Measurements from ENCODE around the gene PCAT7. TPM values are rescaled to one million over a fixed set of nuclear protein-coding genes. Genes with fewer than 3 reads are reported as not detected.
"Not testable (repeated sequence)": the region's sequence is repeated elsewhere in the genome, so short reads cannot be mapped to it uniquely, and the experiment has no call there.

PCAT7 gene
- polyA plus RNA-seq, 2 of the 4 experiments (the other 2 are of a cell fraction), result 2.1 to 2.8 TPM

GRCh38 chr9:94560237-94560636 is 5.4 kb downstream of the PCAT7 start (continued):
- TF ChIP-seq CHD4 (IDR thresholded peaks at IDR 0.05; ENCODE audit: borderline replicate concordance), result no peak
- no peak for TF ChIP-seq CBX8 (IDR thresholded peaks at IDR 0.05)

- Histone ChIP-seq H3K27ac (no peak overlapping the region), H3K9me3 (no peaks in the 10 kb centered on the region), H3K4me3 (no peak overlapping the region), H3K4me2 (no peak overlapping the region), H3K4me1 (no peaks in the 10 kb centered on the region)
- CTCF ChIA-PET, result interaction anchor here (0.8 to 2.5 kb wide), 3 partner anchors 9 to 10 kb away, joined by 3 to 11 read pairs (median 4); partner anchors contain the start of gene PCAT7
- POLR2A ChIA-PET, result no interaction called here
- TF ChIP-seq RARB (CRISPR knock-in tag; IDR thresholded peaks at IDR 0.05) (no peak), ATOH8 (CRISPR knock-in tag; IDR thresholded peaks at IDR 0.05; ENCODE audit: low read depth) (no peak), TFCP2L1 (CRISPR knock-in tag; IDR thresholded peaks at IDR 0.05) (no peak), NFE2L2 (conservative IDR thresholded peaks at IDR 0.05; ENCODE audit: low read length) (no peak), RNF2 (IDR thresholded peaks at IDR 0.05; ENCODE audit: borderline replicate concordance, low read depth) (no peak), CHD4 (IDR thresholded peaks at IDR 0.05; ENCODE audit: borderline replicate concordance) (no peak), NPAS2 (CRISPR knock-in tag; IDR thresholded peaks at IDR 0.05; ENCODE audit: borderline replicate concordance) (no peak), PBX3 (IDR thresholded peaks at IDR 0.05) (no peak), HOXB5 (CRISPR knock-in tag; IDR thresholded peaks at IDR 0.05) (no peak), HDAC2 (IDR thresholded peaks at IDR 0.05) (no peak), TP53 (CRISPR knock-in tag; IDR thresholded peaks at IDR 0.05) (no peak), MYC (IDR thresholded peaks at IDR 0.05; ENCODE audit: borderline replicate concordance, low read length) (no peak)
- TF ChIP-seq, protein P1, sequence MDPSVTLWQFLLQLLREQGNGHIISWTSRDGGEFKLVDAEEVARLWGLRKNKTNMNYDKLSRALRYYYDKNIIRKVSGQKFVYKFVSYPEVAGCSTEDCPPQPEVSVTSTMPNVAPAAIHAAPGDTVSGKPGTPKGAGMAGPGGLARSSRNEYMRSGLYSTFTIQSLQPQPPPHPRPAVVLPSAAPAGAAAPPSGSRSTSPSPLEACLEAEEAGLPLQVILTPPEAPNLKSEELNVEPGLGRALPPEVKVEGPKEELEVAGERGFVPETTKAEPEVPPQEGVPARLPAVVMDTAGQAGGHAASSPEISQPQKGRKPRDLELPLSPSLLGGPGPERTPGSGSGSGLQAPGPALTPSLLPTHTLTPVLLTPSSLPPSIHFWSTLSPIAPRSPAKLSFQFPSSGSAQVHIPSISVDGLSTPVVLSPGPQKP (IDR thresholded peaks at IDR 0.05; ENCODE audit: low read depth, low read length), result no peak
- WGBS (ENCODE audit: missing lambda C conversion rate), result 65% methylated on average over 2 of the region's 2 CpGs
- FAIRE-seq (no peak), ATAC-seq (no peak), DNase-seq (ENCODE audit: low read depth in 1 of 2, low spot score in 1 of 2) (no peak)
Measured at GRCh38 chr9:94563548-94563947, 8.7 kb downstream of the PCAT7 start.

- CTCF ChIA-PET, result interaction anchor here (0.6 to 2.5 kb wide), 3 partner anchors 9 to 32 kb away, joined by 3 to 11 read pairs (median 3); partner anchors contain the start of gene PCAT7
Measured at GRCh38 chr9:94564279-94564678, 9.4 kb downstream of the PCAT7 start.

DNA sequence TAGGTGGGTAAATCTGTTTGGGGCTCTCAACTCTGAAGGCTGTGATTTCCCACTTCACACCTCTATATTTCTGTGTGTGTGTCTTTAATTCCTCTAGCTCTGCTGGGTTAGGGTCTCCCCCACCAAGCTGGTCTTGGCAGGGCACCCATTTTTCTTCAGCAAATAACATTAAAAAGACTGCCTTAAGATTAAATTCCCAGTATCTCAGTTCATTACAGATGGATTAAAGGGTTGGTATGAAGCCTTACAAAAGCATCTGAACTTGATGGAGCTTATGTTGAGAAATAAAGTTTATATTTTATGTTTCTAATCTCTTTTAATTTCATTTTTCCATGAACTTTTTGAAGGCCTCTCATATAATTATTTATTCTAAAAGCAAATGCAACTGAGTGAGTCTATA is 11.7 kb downstream of the PCAT7 start:
- DNase-seq (ENCODE audit: low read depth in 1 of 2, low spot score in 1 of 2) (no peak), FAIRE-seq (no peak), ATAC-seq (no peak)
- POLR2A ChIA-PET, result no interaction called here
- H3K4me2 ChIP-seq, result no peak overlapping the region
- no peaks in the 10 kb centered on the region for H3K9me3 ChIP-seq
- H3K27ac ChIP-seq, result no peak overlapping the region
- no peaks in the 10 kb centered on the region for H3K4me1 ChIP-seq
- CTCF ChIA-PET, result interaction anchor here (1.4 kb wide), 2 partner anchors 12 to 16 kb away, joined by 3 to 4 read pairs; partner anchors contain the start of gene PCAT7
- H3K4me3 ChIP-seq, result no peak overlapping the region
- TF ChIP-seq ZNF302 (CRISPR knock-in tag; IDR thresholded peaks at IDR 0.05) (no peak), NR3C1 (IDR thresholded peaks at IDR 0.05) (no peak), HEYL (CRISPR knock-in tag; IDR thresholded peaks at IDR 0.05) (no peak), ZC3H11A (IDR thresholded peaks at IDR 0.05) (no peak), MAZ (IDR thresholded peaks at IDR 0.05; ENCODE audit: borderline replicate concordance, low read depth, low read length) (no peak), HES2 (IDR thresholded peaks at IDR 0.05) (no peak), CHD4 (IDR thresholded peaks at IDR 0.05; ENCODE audit: borderline replicate concordance) (no peak)
- TF ChIP-seq, protein P1 (IDR thresholded peaks at IDR 0.05; ENCODE audit: low read depth, low read length), result no peak
- TF ChIP-seq, protein P2, sequence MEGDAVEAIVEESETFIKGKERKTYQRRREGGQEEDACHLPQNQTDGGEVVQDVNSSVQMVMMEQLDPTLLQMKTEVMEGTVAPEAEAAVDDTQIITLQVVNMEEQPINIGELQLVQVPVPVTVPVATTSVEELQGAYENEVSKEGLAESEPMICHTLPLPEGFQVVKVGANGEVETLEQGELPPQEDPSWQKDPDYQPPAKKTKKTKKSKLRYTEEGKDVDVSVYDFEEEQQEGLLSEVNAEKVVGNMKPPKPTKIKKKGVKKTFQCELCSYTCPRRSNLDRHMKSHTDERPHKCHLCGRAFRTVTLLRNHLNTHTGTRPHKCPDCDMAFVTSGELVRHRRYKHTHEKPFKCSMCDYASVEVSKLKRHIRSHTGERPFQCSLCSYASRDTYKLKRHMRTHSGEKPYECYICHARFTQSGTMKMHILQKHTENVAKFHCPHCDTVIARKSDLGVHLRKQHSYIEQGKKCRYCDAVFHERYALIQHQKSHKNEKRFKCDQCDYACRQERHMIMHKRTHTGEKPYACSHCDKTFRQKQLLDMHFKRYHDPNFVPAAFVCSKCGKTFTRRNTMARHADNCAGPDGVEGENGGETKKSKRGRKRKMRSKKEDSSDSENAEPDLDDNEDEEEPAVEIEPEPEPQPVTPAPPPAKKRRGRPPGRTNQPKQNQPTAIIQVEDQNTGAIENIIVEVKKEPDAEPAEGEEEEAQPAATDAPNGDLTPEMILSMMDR (IDR thresholded peaks at IDR 0.05), result no peak
- TF ChIP-seq, protein P3, sequence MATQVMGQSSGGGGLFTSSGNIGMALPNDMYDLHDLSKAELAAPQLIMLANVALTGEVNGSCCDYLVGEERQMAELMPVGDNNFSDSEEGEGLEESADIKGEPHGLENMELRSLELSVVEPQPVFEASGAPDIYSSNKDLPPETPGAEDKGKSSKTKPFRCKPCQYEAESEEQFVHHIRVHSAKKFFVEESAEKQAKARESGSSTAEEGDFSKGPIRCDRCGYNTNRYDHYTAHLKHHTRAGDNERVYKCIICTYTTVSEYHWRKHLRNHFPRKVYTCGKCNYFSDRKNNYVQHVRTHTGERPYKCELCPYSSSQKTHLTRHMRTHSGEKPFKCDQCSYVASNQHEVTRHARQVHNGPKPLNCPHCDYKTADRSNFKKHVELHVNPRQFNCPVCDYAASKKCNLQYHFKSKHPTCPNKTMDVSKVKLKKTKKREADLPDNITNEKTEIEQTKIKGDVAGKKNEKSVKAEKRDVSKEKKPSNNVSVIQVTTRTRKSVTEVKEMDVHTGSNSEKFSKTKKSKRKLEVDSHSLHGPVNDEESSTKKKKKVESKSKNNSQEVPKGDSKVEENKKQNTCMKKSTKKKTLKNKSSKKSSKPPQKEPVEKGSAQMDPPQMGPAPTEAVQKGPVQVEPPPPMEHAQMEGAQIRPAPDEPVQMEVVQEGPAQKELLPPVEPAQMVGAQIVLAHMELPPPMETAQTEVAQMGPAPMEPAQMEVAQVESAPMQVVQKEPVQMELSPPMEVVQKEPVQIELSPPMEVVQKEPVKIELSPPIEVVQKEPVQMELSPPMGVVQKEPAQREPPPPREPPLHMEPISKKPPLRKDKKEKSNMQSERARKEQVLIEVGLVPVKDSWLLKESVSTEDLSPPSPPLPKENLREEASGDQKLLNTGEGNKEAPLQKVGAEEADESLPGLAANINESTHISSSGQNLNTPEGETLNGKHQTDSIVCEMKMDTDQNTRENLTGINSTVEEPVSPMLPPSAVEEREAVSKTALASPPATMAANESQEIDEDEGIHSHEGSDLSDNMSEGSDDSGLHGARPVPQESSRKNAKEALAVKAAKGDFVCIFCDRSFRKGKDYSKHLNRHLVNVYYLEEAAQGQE (IDR thresholded peaks at IDR 0.05), result no peak

More at GRCh38 chr9:94564279-94564678, 9.4 kb downstream of the PCAT7 start:
- H3K27ac ChIP-seq; H3K4me1 ChIP-seq; FAIRE-seq; ATAC-seq; H3K4me2 ChIP-seq; H3K9me3 ChIP-seq; POLR2A ChIA-PET; DNase-seq (ENCODE audit: low read depth in 1 of 2, low spot score in 1 of 2); H3K4me3 ChIP-seq: not testable (repeated sequence)
- WGBS (ENCODE audit: missing lambda C conversion rate), result 53% methylated on average over 3 of the region's 3 CpGs

Data from A549 (cell line).